WTC11 (cell line): Measurements from ENCODE around the gene POGLUT2. TPM values are rescaled to one million over a fixed set of nuclear protein-coding genes. Genes with fewer than 3 reads are reported as not detected.

Experiments used
- ATAC-seq: fragments of 200-7000 bp; cut with Tn5 transposase; 2 replicates; pipeline ENCODE4 v1.10.0; 2021; ENCODE audit warnings: mild to moderate bottlenecking, moderate library complexity
- CTCF ChIA-PET: fragments of 300-600 bp; sonication (Branson Sonifier 250); formaldehyde crosslinking; loops from one replicate; lab custom pipeline; 2021; ENCODE audit warnings: antibody characterized with exemption; lab: Charles Lee
- POLR2A ChIA-PET: fragments of 350-600 bp; sonication (Branson Sonifier 250); formaldehyde crosslinking; loops from one replicate; lab custom pipeline; 2021; ENCODE audit warnings: antibody characterized with exemption; lab: Charles Lee
- DNase-seq: peaks from one replicate; pipeline ENCODE4 v3.0.0; 2021; ENCODE audit warnings: low spot score
- H3K27ac Mint-ChIP-seq: 2 replicates; pipeline ENCODE4 v1.8.0; 2021; ENCODE audit warnings: mixed read lengths
- H3K27me3 Mint-ChIP-seq: 2 replicates; pipeline ENCODE4 v1.8.0; 2021; ENCODE audit warnings: low read depth, mild to moderate bottlenecking, moderate library complexity, mixed read lengths
- H3K36me3 Mint-ChIP-seq: 2 replicates; pipeline ENCODE4 v1.8.0; 2021; ENCODE audit warnings: mixed read lengths
- H3K4me1 Mint-ChIP-seq: 2 replicates; pipeline ENCODE4 v1.8.0; 2022; ENCODE audit warnings: mixed read lengths
- H3K4me3 Mint-ChIP-seq: 2 replicates; pipeline ENCODE4 v1.8.0; 2021; ENCODE audit warnings: mild to moderate bottlenecking, moderate library complexity, mixed read lengths
- H3K9me3 Mint-ChIP-seq: 2 replicates; pipeline ENCODE4 v1.8.0; 2021; ENCODE audit warnings: mixed read lengths
- ELF4 ChIP-seq: sonication (generic); formaldehyde crosslinking; IDR thresholded peaks from 2 replicates; pipeline ENCODE4 v1.8.1; 2022; ENCODE audit warnings: low read depth, mild to moderate bottlenecking, moderate library complexity, missing genetic modification reagents
- FOXP1 ChIP-seq: sonication (generic); formaldehyde crosslinking; IDR thresholded peaks from 2 replicates; pipeline ENCODE4 v1.8.0; 2022; ENCODE audit warnings: missing genetic modification reagents, mild to moderate bottlenecking, moderate library complexity, borderline replicate concordance
- GRHL2 ChIP-seq: fragments of 250-450 bp; sonication (Bioruptor Pico); IDR thresholded peaks from 2 replicates; pipeline ENCODE4 v1.8.0; 2022; ENCODE audit warnings: mild to moderate bottlenecking, moderate library complexity; ENCODE audit not compliant: insufficient replicate concordance, severe bottlenecking
- MXD4 ChIP-seq: fragments of 250-450 bp; sonication (Bioruptor Pico); IDR thresholded peaks from 2 replicates; pipeline ENCODE4 v1.8.0; 2021; ENCODE audit warnings: mild to moderate bottlenecking, moderate library complexity, borderline replicate concordance
- NFE2L1 ChIP-seq: sonication (generic); formaldehyde crosslinking; IDR thresholded peaks from 2 replicates; pipeline ENCODE4 v1.8.1; 2023; ENCODE audit warnings: missing genetic modification reagents
- NFYB ChIP-seq: sonication (generic); formaldehyde crosslinking; conservative IDR thresholded peaks from 2 replicates; pipeline ENCODE4 v1.8.0; 2022; ENCODE audit warnings: low read depth, missing genetic modification reagents
- SMAD3 ChIP-seq: sonication (generic); formaldehyde crosslinking; IDR thresholded peaks from 2 replicates; pipeline ENCODE4 v1.8.0; 2022; ENCODE audit warnings: missing genetic modification reagents, mild to moderate bottlenecking, borderline replicate concordance
- SOX15 ChIP-seq: fragments of 250-450 bp; sonication (Bioruptor Pico); IDR thresholded peaks from 2 replicates; pipeline ENCODE4 v1.9.0; 2021; ENCODE audit warnings: mild to moderate bottlenecking
- ZNF263 ChIP-seq: sonication (generic); formaldehyde crosslinking; IDR thresholded peaks from 2 replicates; pipeline ENCODE4 v1.8.1; 2022; ENCODE audit warnings: low read depth, mild to moderate bottlenecking, moderate library complexity, missing genetic modification reagents
- total RNA-seq: library from RNA; stranded (reverse); gene quantifications from 3 replicates; pipeline ENCODE4 v1.2.3, GENCODE V29; 2021
- TF ChIP-seq, protein P1 (sequence below): sonication (generic); formaldehyde crosslinking; IDR thresholded peaks from 2 replicates; pipeline ENCODE4 v1.8.0; 2022; ENCODE audit warnings: mild to moderate bottlenecking, missing genetic modification reagents
- TF ChIP-seq, protein P2 (sequence below): sonication (generic); formaldehyde crosslinking; conservative IDR thresholded peaks from 2 replicates; pipeline ENCODE4 v1.8.1; 2022; ENCODE audit warnings: mild to moderate bottlenecking, missing genetic modification reagents
- TF ChIP-seq, protein P3 (sequence below): fragments of 250-450 bp; sonication (Bioruptor Pico); IDR thresholded peaks from 2 replicates; pipeline ENCODE4 v1.9.0; 2021; ENCODE audit warnings: mild to moderate bottlenecking

POGLUT2 gene
- total RNA-seq, 1 experiment from 2014 or later: 17.2 TPM

DNA sequence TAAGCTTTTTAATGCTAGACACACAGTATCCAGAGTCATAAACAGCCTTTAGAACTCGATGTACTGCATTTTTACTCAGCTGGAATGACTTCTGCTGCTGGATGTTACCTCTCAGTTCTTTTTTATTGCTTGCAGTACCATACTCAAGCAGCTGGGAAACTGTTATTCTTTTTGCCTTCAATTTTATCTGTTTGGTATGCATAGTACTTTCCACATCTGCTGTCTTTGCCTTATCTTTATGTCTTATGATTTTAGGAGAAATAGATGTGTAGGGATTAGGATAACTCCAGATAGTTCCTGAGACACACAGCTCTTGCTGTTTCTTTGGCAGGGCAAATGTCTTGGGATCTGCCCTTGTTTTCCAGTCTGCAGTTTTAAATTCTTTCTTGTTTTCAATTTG, 56.7 kb downstream of the POGLUT2 start:
- no peak overlapping the region for H3K27ac Mint-ChIP-seq
- peaks cover 24% of the 10 kb centered on the region for H3K9me3 Mint-ChIP-seq
- no peak overlapping the region for H3K4me3 Mint-ChIP-seq
- H3K36me3 Mint-ChIP-seq: no peaks in the 10 kb centered on the region
- no peak for TF ChIP-seq NFE2L1 (CRISPR knock-in tag)
- TF ChIP-seq, protein P1, sequence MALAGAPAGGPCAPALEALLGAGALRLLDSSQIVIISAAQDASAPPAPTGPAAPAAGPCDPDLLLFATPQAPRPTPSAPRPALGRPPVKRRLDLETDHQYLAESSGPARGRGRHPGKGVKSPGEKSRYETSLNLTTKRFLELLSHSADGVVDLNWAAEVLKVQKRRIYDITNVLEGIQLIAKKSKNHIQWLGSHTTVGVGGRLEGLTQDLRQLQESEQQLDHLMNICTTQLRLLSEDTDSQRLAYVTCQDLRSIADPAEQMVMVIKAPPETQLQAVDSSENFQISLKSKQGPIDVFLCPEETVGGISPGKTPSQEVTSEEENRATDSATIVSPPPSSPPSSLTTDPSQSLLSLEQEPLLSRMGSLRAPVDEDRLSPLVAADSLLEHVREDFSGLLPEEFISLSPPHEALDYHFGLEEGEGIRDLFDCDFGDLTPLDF (CRISPR knock-in tag): no peak
- TF ChIP-seq GRHL2 (CRISPR knock-in tag): no peak
- TF ChIP-seq SOX15 (CRISPR knock-in tag): no peak
- TF ChIP-seq SMAD3: no peak
- no peak for TF ChIP-seq MXD4 (CRISPR knock-in tag)
- TF ChIP-seq ZNF263 (CRISPR knock-in tag): no peak
- TF ChIP-seq, protein P2, sequence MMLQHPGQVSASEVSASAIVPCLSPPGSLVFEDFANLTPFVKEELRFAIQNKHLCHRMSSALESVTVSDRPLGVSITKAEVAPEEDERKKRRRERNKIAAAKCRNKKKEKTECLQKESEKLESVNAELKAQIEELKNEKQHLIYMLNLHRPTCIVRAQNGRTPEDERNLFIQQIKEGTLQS: no peak
- TF ChIP-seq NFYB (CRISPR knock-in tag): no peak
- TF ChIP-seq, protein P3, sequence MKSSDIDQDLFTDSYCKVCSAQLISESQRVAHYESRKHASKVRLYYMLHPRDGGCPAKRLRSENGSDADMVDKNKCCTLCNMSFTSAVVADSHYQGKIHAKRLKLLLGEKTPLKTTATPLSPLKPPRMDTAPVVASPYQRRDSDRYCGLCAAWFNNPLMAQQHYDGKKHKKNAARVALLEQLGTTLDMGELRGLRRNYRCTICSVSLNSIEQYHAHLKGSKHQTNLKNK (CRISPR knock-in tag): no peak
- TF ChIP-seq ELF4 (CRISPR knock-in tag): no peak
- no peak for TF ChIP-seq FOXP1
- DNase-seq (no peak), ATAC-seq (no peak)
- peaks cover 36% of the 10 kb centered on the region for H3K27me3 Mint-ChIP-seq
- CTCF ChIA-PET: no interaction called here
- H3K4me1 Mint-ChIP-seq: no peaks in the 10 kb centered on the region
- POLR2A ChIA-PET: no interaction called here

Other genes with a start within 250 kb of the POGLUT2 start
- 52.9 to 68.3 TPM (median 57.5 TPM) in 3 replicates for gene TPP2, start 202.0 kb downstream of the POGLUT2 start, total RNA-seq
- gene METTL21C, start 103.9 kb downstream of the POGLUT2 start, total RNA-seq: not detected in 3 replicates
- 8.0 to 8.9 TPM (median 8.4 TPM) in 3 replicates for gene TEX30, start 25.2 kb downstream of the POGLUT2 start, total RNA-seq
- gene BIVM, start 143 bp upstream of the POGLUT2 start, total RNA-seq: 8.9 to 10.4 TPM (median 10.2 TPM) in 3 replicates
- 15.6 to 26.5 TPM (median 20.3 TPM) in 3 replicates for gene ERCC5, start 47.1 kb upstream of the POGLUT2 start, total RNA-seq